K562 (cell line): Measurements from ENCODE around the gene BUB3. TPM values are rescaled to one million over a fixed set of nuclear protein-coding genes. Genes with fewer than 3 reads are reported as not detected.

Experiments
- GATA2 ChIP-seq: sonication (generic); formaldehyde crosslinking; IDR thresholded peaks from 2 replicates; pipeline ENCODE4 v1.4.0; 2020; ENCODE audit warnings: mild to moderate bottlenecking, missing genetic modification reagents
- KAT7 ChIP-seq: sonication (generic); formaldehyde crosslinking; IDR thresholded peaks from 2 replicates; pipeline ENCODE4 v1.8.0; 2022; ENCODE audit warnings: missing genetic modification reagents, mild to moderate bottlenecking, borderline replicate concordance
- POLR2G ChIP-seq: fragments of 200-400 bp; formaldehyde crosslinking; IDR thresholded peaks from 2 replicates; pipeline ENCODE4 v1.6.1; 2017; ENCODE audit warnings: low read depth, mild to moderate bottlenecking, antibody characterized with exemption, low read length, moderate library complexity
- UBTF ChIP-seq, 2 experiments: IDR thresholded peaks; 2 replicates each; pipeline ENCODE4 v1.6.1; 2012; ENCODE audit warnings: improper control_type of control experiment in 2 of 2, low read depth in 2 of 2, low read length in 2 of 2, borderline replicate concordance in 1 of 2
- ZNF263 ChIP-seq: sonication (generic); formaldehyde crosslinking; IDR thresholded peaks from 2 replicates; pipeline ENCODE4 v1.8.0; 2022; ENCODE audit warnings: mild to moderate bottlenecking, missing genetic modification reagents, borderline replicate concordance
- polyA plus RNA-seq, 8 experiments: library from polyadenylated mRNA; depleted of rRNA in 4 of 8; stranded (reverse) in 5 of 8; unstranded in 3 of 8; fragments of >200 nt; fragmentation: Nextera tagmentation in 2 of 8; fragmentation: Illumina TruSeq in 1 of 8; extraction: Ambion mirVana in 2 of 8; extraction: Trizol in 1 of 8; gene quantifications; 2 replicates each; pipeline versions ENCODE4 v1.2.1 to v1.2.3, GENCODE V29; 2011 to 2014; ENCODE audit warnings: inconsistent platforms in 1 of 8, missing spikeins in 1 of 8
- total RNA-seq, 7 experiments: library from RNA; depleted of rRNA in 6 of 7; stranded (reverse); fragments of >200 nt in 6 of 7; fragmentation: Illumina TruSeq in 2 of 7; extraction: Trizol in 2 of 7; gene quantifications; 2 replicates each; pipeline versions ENCODE4 v1.2.1 to v1.2.3, GENCODE V29; 2011 to 2021; ENCODE audit warnings: low replicate concordance in 1 of 7
- TF ChIP-seq, protein P1 (sequence below): sonication (generic); formaldehyde crosslinking; IDR thresholded peaks from 2 replicates; pipeline ENCODE4 v1.8.0; 2023; ENCODE audit warnings: mild to moderate bottlenecking, missing genetic modification reagents

The BUB3 gene
- total and polyA plus RNA-seq, 9 of the 15 experiments (the other 6 are each of a cell fraction or from before 2014, with no cell fraction given), result 167 to 761 (median 225) TPM

DNA sequence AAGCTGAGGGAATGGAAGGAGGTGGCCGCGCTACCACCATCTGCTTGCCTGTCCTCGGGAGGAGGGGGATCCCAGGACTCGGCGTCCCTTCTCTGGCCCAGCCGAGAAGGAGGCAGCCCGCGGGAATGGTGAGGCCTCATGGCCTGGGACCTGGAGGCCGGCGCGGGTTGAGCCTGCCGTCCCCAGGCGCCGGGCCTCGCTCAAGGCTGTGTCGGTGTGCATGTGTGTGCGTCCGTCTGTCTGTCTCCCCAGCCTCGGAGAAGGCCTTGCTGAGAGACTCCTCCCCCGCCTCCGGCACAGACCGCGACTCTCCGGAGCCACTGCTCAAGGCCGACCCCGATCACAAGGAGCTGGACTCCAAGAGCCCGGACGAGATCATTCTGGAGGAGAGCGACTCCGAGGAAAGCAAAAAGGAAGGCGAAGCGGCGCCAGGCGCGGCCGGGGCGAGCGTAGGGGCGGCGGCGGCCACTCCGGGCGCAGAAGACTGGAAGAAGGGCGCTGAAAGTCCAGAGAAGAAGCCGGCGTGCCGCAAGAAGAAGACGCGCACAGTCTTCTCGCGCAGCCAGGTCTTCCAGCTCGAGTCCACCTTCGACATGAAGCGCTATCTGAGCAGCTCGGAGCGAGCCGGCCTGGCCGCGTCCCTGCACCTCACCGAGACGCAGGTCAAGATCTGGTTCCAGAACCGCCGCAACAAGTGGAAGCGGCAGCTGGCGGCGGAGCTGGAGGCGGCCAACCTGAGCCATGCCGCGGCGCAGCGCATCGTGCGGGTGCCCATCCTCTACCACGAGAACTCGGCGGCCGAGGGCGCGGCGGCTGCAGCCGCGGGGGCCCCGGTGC is 17.2 kb upstream of the BUB3 start (continued):
- TF ChIP-seq UBTF (IDR thresholded peaks at IDR 0.05; ENCODE audit: borderline replicate concordance in 1 of 2, low read depth in 2 of 2, low read length in 2 of 2) (0 out of 4 replicates have a peak, but pooled peaks of 1 of the 2 experiments have one; percentile 50), POLR2G (peak; percentile 80), GATA2 (CRISPR knock-in tag) (no peak), ZNF263 (peak; percentile 79), KAT7 (CRISPR knock-in tag) (0 out of 2 replicates have a peak, but pooled peaks have one; percentile 13)
- TF ChIP-seq, protein P1, sequence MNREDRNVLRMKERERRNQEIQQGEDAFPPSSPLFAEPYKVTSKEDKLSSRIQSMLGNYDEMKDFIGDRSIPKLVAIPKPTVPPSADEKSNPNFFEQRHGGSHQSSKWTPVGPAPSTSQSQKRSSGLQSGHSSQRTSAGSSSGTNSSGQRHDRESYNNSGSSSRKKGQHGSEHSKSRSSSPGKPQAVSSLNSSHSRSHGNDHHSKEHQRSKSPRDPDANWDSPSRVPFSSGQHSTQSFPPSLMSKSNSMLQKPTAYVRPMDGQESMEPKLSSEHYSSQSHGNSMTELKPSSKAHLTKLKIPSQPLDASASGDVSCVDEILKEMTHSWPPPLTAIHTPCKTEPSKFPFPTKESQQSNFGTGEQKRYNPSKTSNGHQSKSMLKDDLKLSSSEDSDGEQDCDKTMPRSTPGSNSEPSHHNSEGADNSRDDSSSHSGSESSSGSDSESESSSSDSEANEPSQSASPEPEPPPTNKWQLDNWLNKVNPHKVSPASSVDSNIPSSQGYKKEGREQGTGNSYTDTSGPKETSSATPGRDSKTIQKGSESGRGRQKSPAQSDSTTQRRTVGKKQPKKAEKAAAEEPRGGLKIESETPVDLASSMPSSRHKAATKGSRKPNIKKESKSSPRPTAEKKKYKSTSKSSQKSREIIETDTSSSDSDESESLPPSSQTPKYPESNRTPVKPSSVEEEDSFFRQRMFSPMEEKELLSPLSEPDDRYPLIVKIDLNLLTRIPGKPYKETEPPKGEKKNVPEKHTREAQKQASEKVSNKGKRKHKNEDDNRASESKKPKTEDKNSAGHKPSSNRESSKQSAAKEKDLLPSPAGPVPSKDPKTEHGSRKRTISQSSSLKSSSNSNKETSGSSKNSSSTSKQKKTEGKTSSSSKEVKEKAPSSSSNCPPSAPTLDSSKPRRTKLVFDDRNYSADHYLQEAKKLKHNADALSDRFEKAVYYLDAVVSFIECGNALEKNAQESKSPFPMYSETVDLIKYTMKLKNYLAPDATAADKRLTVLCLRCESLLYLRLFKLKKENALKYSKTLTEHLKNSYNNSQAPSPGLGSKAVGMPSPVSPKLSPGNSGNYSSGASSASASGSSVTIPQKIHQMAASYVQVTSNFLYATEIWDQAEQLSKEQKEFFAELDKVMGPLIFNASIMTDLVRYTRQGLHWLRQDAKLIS (CRISPR knock-in tag), result peak; percentile 65; the same call in 1 of the 2 replicates
